ENCODE data around the gene ARL14EP.

The ARL14EP gene

GRCh38 chr11:30377347-30377746 lies 54.4 kb downstream of the ARL14EP start:
- POLR2A ChIA-PET, result no interaction called here
- DNase-seq (ENCODE audit: extremely low spot score), result no peak
- TF ChIP-seq HDGF (IDR thresholded peaks at IDR 0.05; ENCODE audit: borderline replicate concordance) (no peak), ELF4 (IDR thresholded peaks at IDR 0.05) (no peak), LEF1 (IDR thresholded peaks at IDR 0.05; ENCODE audit: borderline replicate concordance) (no peak), TARDBP (IDR thresholded peaks at IDR 0.05) (no peak), ARNT (IDR thresholded peaks at IDR 0.05) (no peak), L3MBTL2 (conservative IDR thresholded peaks at IDR 0.05) (no peak), ZNF384 (IDR thresholded peaks at IDR 0.05) (no peak), FOXK2 (IDR thresholded peaks at IDR 0.05) (no peak), SUZ12 (IDR thresholded peaks at IDR 0.05) (no peak), FOXM1 (IDR thresholded peaks at IDR 0.05; ENCODE audit: borderline replicate concordance) (no peak), NFRKB (IDR thresholded peaks at IDR 0.05) (no peak), FOXA1 (IDR thresholded peaks at IDR 0.05) (no peak), PKNOX1 (IDR thresholded peaks at IDR 0.05) (no peak), CTBP1 (IDR thresholded peaks at IDR 0.05; ENCODE audit: borderline replicate concordance) (no peak), SP1 (IDR thresholded peaks at IDR 0.05) (no peak), BHLHE40 (IDR thresholded peaks at IDR 0.05; ENCODE audit: borderline replicate concordance) (no peak)
- CTCF ChIA-PET, result no interaction called here

GRCh38 chr11:30380846-30381245 lies 57.9 kb downstream of the ARL14EP start:
- DNase-seq (ENCODE audit: extremely low spot score), result no peak
- no peak for TF ChIP-seq SUZ12 (IDR thresholded peaks at IDR 0.05)
- TF ChIP-seq FOXK2 (IDR thresholded peaks at IDR 0.05), result no peak
- no peak for TF ChIP-seq FOXA1 (IDR thresholded peaks at IDR 0.05)
- no peak for TF ChIP-seq LEF1 (IDR thresholded peaks at IDR 0.05; ENCODE audit: borderline replicate concordance)
- no peak for TF ChIP-seq SP1 (IDR thresholded peaks at IDR 0.05)
- no peak for TF ChIP-seq CTBP1 (IDR thresholded peaks at IDR 0.05; ENCODE audit: borderline replicate concordance)
- no peak for TF ChIP-seq TARDBP (IDR thresholded peaks at IDR 0.05)
- TF ChIP-seq PKNOX1 (IDR thresholded peaks at IDR 0.05), result no peak
- TF ChIP-seq NFRKB (IDR thresholded peaks at IDR 0.05), result no peak
- no peak for TF ChIP-seq FOXM1 (IDR thresholded peaks at IDR 0.05; ENCODE audit: borderline replicate concordance)
- no peak for TF ChIP-seq ARNT (IDR thresholded peaks at IDR 0.05)
- no peak for TF ChIP-seq BHLHE40 (IDR thresholded peaks at IDR 0.05; ENCODE audit: borderline replicate concordance)
- no peak for TF ChIP-seq HDGF (IDR thresholded peaks at IDR 0.05; ENCODE audit: borderline replicate concordance)
- no peak for TF ChIP-seq L3MBTL2 (conservative IDR thresholded peaks at IDR 0.05)
- TF ChIP-seq ELF4 (IDR thresholded peaks at IDR 0.05), result no peak
- no peak for TF ChIP-seq ZNF384 (IDR thresholded peaks at IDR 0.05)
- CTCF ChIA-PET, result no interaction called here
- POLR2A ChIA-PET, result no interaction called here

- CTCF ChIA-PET, result no interaction called here
- no peak for TF ChIP-seq L3MBTL2 (conservative IDR thresholded peaks at IDR 0.05)
- no peak for TF ChIP-seq ZNF384 (IDR thresholded peaks at IDR 0.05)
- TF ChIP-seq FOXA1 (IDR thresholded peaks at IDR 0.05), result no peak
- TF ChIP-seq SUZ12 (IDR thresholded peaks at IDR 0.05), result no peak
- no peak for TF ChIP-seq ELF4 (IDR thresholded peaks at IDR 0.05)
- TF ChIP-seq BHLHE40 (IDR thresholded peaks at IDR 0.05; ENCODE audit: borderline replicate concordance), result no peak
- TF ChIP-seq LEF1 (IDR thresholded peaks at IDR 0.05; ENCODE audit: borderline replicate concordance), result no peak
- no peak for TF ChIP-seq HDGF (IDR thresholded peaks at IDR 0.05; ENCODE audit: borderline replicate concordance)
- TF ChIP-seq NFRKB (IDR thresholded peaks at IDR 0.05), result no peak
- no peak for TF ChIP-seq CTBP1 (IDR thresholded peaks at IDR 0.05; ENCODE audit: borderline replicate concordance)
- no peak for TF ChIP-seq FOXM1 (IDR thresholded peaks at IDR 0.05; ENCODE audit: borderline replicate concordance)
- TF ChIP-seq PKNOX1 (IDR thresholded peaks at IDR 0.05), result no peak
- TF ChIP-seq FOXK2 (IDR thresholded peaks at IDR 0.05), result no peak
- DNase-seq (ENCODE audit: extremely low spot score), result no peak
- POLR2A ChIA-PET, result interaction anchor here (0.5 kb wide), 1 partner anchor 17 kb away, joined by 3 read pairs; no protein-coding TSS in a partner anchor
Observed at GRCh38 chr11:30381879-30382278, 59.0 kb downstream of the ARL14EP start.

Data from HEK293T (cell line).